GM23338 (cell line): Measurements from ENCODE around the gene FGD3. TPM values are rescaled to one million over a fixed set of nuclear protein-coding genes. Genes with fewer than 3 reads are reported as not detected.

ENCODE experiments used
- ATAC-seq: fragments of 200-7000 bp; cut with Tn5 transposase; 3 replicates; pipeline ENCODE4 v1.9.1; 2020
- DNase-seq: peaks from one replicate; pipeline ENCODE4 v3.0.0-alpha.2; 2015; ENCODE audit warnings: low spot score
- H2AFZ ChIP-seq: fragments of 200-600 bp; sonication (generic); 2 replicates; pipeline ENCODE4 v1.8.0; 2016; ENCODE audit warnings: antibody characterized with exemption, mild to moderate bottlenecking, moderate library complexity
- H3F3A ChIP-seq: fragments of 200-600 bp; sonication (generic); replicated peaks from 2 replicates; pipeline ENCODE4 v1.8.0; 2017; ENCODE audit warnings: antibody characterized with exemption, mixed run types, low read depth
- H3K27ac ChIP-seq: fragments of 200-600 bp; sonication (generic); 2 replicates; pipeline ENCODE4 v1.6.1; 2016; ENCODE audit warnings: low read depth
- H3K27me3 ChIP-seq: fragments of 200-600 bp; sonication (generic); 2 replicates; pipeline ENCODE4 v1.8.0; 2016; ENCODE audit warnings: mild to moderate bottlenecking, mixed run types, moderate library complexity; ENCODE audit not compliant: insufficient read depth
- H3K36me3 ChIP-seq: fragments of 200-600 bp; sonication (generic); 2 replicates; pipeline ENCODE4 v1.8.0; 2016; ENCODE audit warnings: mild to moderate bottlenecking; ENCODE audit not compliant: insufficient read depth
- H3K4me1 ChIP-seq: fragments of 200-600 bp; sonication (generic); 2 replicates; pipeline ENCODE4 v1.8.0; 2016; ENCODE audit warnings: mild to moderate bottlenecking, moderate library complexity; ENCODE audit not compliant: insufficient read depth
- H3K4me2 ChIP-seq: fragments of 200-600 bp; sonication (generic); 2 replicates; pipeline ENCODE4 v1.7.1; 2017; ENCODE audit warnings: mixed run types
- H3K4me3 ChIP-seq: fragments of 200-600 bp; sonication (generic); 2 replicates; pipeline ENCODE4 v1.6.1; 2016; ENCODE audit warnings: mixed run types
- H3K79me2 ChIP-seq: fragments of 200-600 bp; sonication (generic); replicated peaks from 2 replicates; pipeline ENCODE4 v1.8.0; 2017; ENCODE audit warnings: mild to moderate bottlenecking; ENCODE audit not compliant: insufficient read depth
- H3K9me2 ChIP-seq: fragments of 200-600 bp; sonication (generic); 2 replicates; pipeline ENCODE4 v1.8.0; 2017; ENCODE audit not compliant: insufficient read depth
- H4K20me1 ChIP-seq: fragments of 200-600 bp; sonication (generic); replicated peaks from 2 replicates; pipeline ENCODE4 v1.8.0; 2017; ENCODE audit warnings: mild to moderate bottlenecking; ENCODE audit not compliant: insufficient read depth
- H3K27ac Mint-ChIP-seq: 2 replicates; pipeline ENCODE4 v1.8.0; 2020; ENCODE audit warnings: inconsistent platforms, mild to moderate bottlenecking, moderate library complexity, mixed read lengths
- H3K27me3 Mint-ChIP-seq: 3 replicates; pipeline ENCODE4 v1.8.0; 2022; ENCODE audit warnings: low read depth, mild to moderate bottlenecking, moderate library complexity, mixed read lengths, inconsistent platforms; ENCODE audit not compliant: insufficient read depth, poor library complexity
- H3K36me3 Mint-ChIP-seq: 3 replicates; pipeline ENCODE4 v1.8.0; 2021; ENCODE audit warnings: low read depth, mild to moderate bottlenecking, inconsistent platforms, moderate library complexity, mixed read lengths
- H3K4me1 Mint-ChIP-seq: 3 replicates; pipeline ENCODE4 v1.8.0; 2020; ENCODE audit warnings: mild to moderate bottlenecking, inconsistent platforms, mixed read lengths
- H3K4me3 Mint-ChIP-seq: 3 replicates; pipeline ENCODE4 v1.8.0; 2021; ENCODE audit warnings: moderate library complexity, mild to moderate bottlenecking, inconsistent platforms, mixed read lengths
- H3K9me3 Mint-ChIP-seq: 3 replicates; pipeline ENCODE4 v1.8.0; 2020; ENCODE audit warnings: moderate library complexity, mild to moderate bottlenecking, inconsistent platforms, mixed read lengths
- CREB1 ChIP-seq: fragments of 250-450 bp; sonication (Bioruptor Pico); IDR thresholded peaks from 2 replicates; pipeline ENCODE4 v1.5.0; 2020; ENCODE audit warnings: low read depth, mild to moderate bottlenecking, moderate library complexity
- CTCF ChIP-seq, 2 experiments: fragments of 200-600 bp in 1 of 2; sonication (generic) in 1 of 2; conservative IDR thresholded peaks; 2 replicates each; pipeline versions ENCODE4 v1.5.1 to v1.6.1; 2016 to 2017; ENCODE audit warnings: antibody characterized with exemption in 2 of 2, low read depth in 2 of 2, mild to moderate bottlenecking in 2 of 2, moderate library complexity in 1 of 2
- EZH2 ChIP-seq: fragments of 200-600 bp; sonication (generic); IDR thresholded peaks from one replicate; pipeline ENCODE4 v1.8.0; 2017; ENCODE audit warnings: antibody characterized with exemption, mild to moderate bottlenecking, low read depth; ENCODE audit not compliant: unreplicated experiment
- EZH2phosphoT487 ChIP-seq: fragments of 200-600 bp; sonication (generic); IDR thresholded peaks from one replicate; pipeline ENCODE4 v1.8.1; 2018; ENCODE audit warnings: antibody characterized with exemption; ENCODE audit not compliant: unreplicated experiment
- NANOG ChIP-seq: IDR thresholded peaks from 2 replicates; pipeline ENCODE4 v1.6.1; 2016; ENCODE audit warnings: antibody characterized with exemption, borderline replicate concordance
- POLR2AphosphoS5 ChIP-seq: IDR thresholded peaks from 2 replicates; pipeline ENCODE4 v1.6.1; 2016; ENCODE audit warnings: antibody characterized with exemption, low read depth
- STAT1 ChIP-seq: IDR thresholded peaks from one replicate; pipeline ENCODE4 v1.6.1; 2016; ENCODE audit warnings: antibody characterized with exemption; ENCODE audit not compliant: unreplicated experiment
- ZNF114 ChIP-seq: fragments of 250-450 bp; sonication (Bioruptor Pico); IDR thresholded peaks from 2 replicates; pipeline ENCODE4 v1.5.0; 2020; ENCODE audit warnings: mild to moderate bottlenecking, moderate library complexity
- ZNF331 ChIP-seq: fragments of 250-450 bp; sonication (Bioruptor Pico); IDR thresholded peaks from 2 replicates; pipeline ENCODE4 v1.5.0; 2020; ENCODE audit warnings: low read depth, mild to moderate bottlenecking, moderate library complexity
- polyA plus RNA-seq: library from polyadenylated mRNA; unstranded; fragments of >200 nt; fragmentation: Nextera tagmentation; extraction: Ambion mirVana; gene quantifications from 2 replicates; pipeline ENCODE4 v1.2.1, GENCODE V29; 2016
- total RNA-seq: library from RNA; depleted of rRNA; stranded (reverse); fragments of >200 nt; shearing (Covaris generic); gene quantifications from 2 replicates; pipeline ENCODE4 v1.2.3, GENCODE V29; 2014
- TF ChIP-seq, protein P1 (sequence below): IDR thresholded peaks from one replicate; pipeline ENCODE4 v1.6.1; 2018; ENCODE audit warnings: antibody characterized with exemption; ENCODE audit not compliant: unreplicated experiment
- TF ChIP-seq, protein P2 (sequence below): IDR thresholded peaks from 2 replicates; pipeline ENCODE4 v1.6.1; 2016; ENCODE audit warnings: antibody characterized with exemption

FGD3 gene
- total and polyA plus RNA-seq, 2 experiments from 2014 or later: 0.95 to 1.7 TPM

DNA sequence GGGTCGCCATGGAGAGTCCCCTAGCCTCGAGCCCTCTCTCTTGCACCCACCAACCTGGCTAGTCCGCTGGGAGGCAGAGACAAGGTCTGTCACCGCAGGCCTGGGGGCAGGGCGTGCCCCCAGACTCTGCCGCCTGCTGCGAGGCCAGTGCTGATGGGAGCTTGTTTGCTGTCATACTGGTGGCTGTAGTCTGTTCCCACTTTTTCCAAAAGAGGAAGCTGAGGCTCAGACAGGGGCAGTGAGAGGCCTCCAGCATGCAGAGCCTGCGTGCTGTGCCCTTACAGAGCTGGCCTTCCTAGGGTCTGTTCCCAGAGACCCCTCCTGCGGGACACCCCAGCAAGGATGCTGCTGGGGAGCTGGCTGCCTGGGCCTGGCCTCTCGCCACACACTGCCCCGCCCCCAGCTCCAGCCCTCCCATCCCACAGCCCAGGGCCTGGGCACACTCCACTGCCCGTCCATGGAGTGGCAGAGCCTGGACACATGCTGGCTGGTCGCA lies 90.2 kb downstream of the FGD3 start (continued):
- TF ChIP-seq, protein P1, sequence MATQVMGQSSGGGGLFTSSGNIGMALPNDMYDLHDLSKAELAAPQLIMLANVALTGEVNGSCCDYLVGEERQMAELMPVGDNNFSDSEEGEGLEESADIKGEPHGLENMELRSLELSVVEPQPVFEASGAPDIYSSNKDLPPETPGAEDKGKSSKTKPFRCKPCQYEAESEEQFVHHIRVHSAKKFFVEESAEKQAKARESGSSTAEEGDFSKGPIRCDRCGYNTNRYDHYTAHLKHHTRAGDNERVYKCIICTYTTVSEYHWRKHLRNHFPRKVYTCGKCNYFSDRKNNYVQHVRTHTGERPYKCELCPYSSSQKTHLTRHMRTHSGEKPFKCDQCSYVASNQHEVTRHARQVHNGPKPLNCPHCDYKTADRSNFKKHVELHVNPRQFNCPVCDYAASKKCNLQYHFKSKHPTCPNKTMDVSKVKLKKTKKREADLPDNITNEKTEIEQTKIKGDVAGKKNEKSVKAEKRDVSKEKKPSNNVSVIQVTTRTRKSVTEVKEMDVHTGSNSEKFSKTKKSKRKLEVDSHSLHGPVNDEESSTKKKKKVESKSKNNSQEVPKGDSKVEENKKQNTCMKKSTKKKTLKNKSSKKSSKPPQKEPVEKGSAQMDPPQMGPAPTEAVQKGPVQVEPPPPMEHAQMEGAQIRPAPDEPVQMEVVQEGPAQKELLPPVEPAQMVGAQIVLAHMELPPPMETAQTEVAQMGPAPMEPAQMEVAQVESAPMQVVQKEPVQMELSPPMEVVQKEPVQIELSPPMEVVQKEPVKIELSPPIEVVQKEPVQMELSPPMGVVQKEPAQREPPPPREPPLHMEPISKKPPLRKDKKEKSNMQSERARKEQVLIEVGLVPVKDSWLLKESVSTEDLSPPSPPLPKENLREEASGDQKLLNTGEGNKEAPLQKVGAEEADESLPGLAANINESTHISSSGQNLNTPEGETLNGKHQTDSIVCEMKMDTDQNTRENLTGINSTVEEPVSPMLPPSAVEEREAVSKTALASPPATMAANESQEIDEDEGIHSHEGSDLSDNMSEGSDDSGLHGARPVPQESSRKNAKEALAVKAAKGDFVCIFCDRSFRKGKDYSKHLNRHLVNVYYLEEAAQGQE: no peak
- TF ChIP-seq EZH2: no peak
- no peak for TF ChIP-seq ZNF114 (CRISPR knock-in tag)
- no peak for TF ChIP-seq POLR2AphosphoS5
- TF ChIP-seq, protein P2, sequence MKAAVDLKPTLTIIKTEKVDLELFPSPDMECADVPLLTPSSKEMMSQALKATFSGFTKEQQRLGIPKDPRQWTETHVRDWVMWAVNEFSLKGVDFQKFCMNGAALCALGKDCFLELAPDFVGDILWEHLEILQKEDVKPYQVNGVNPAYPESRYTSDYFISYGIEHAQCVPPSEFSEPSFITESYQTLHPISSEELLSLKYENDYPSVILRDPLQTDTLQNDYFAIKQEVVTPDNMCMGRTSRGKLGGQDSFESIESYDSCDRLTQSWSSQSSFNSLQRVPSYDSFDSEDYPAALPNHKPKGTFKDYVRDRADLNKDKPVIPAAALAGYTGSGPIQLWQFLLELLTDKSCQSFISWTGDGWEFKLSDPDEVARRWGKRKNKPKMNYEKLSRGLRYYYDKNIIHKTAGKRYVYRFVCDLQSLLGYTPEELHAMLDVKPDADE: no peak
- no peak for TF ChIP-seq CTCF (conservative IDR thresholded peaks at IDR 0.05; ENCODE audit: low read depth in 2 of 2)
- TF ChIP-seq CREB1: no peak
- no peak for TF ChIP-seq EZH2phosphoT487
- no peak for TF ChIP-seq NANOG
- no peak for TF ChIP-seq STAT1

DNA sequence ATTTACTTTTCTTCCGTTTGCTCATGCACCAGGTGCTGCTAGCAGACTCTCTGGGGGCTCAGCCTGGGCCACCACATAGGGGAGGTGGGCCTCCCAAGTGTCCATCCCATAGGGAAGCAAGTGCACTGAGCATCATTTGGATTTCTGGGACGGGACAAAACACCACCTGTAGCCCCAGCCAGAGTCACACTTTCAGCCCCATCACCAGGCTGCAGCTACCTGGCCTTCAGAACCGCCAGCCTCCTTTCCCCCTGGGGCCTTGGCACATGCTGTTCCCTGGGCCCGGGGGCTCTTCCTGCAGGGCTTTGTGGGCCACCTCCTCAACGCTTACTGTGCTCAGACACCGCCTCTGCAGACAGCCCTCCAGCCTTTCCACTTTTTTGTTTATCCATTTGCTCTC lies 91.6 kb downstream of the FGD3 start:
- H4K20me1 ChIP-seq: no peaks in the 10 kb centered on the region
- H3K27me3 ChIP-seq: no peaks in the 10 kb centered on the region
- no peaks in the 10 kb centered on the region for H3F3A ChIP-seq
- 0 out of 2 replicates have a peak, but pooled peaks cover 4% of the 10 kb centered on the region for H3K9me2 ChIP-seq
- H3K36me3 ChIP-seq: no peaks in the 10 kb centered on the region; the same call in 1 of the 2 replicates
- TF ChIP-seq POLR2AphosphoS5 (no peak), ZNF331 (CRISPR knock-in tag) (no peak), EZH2 (no peak), CREB1 (no peak)
- DNase-seq (no peak), ATAC-seq (no peak)
- H3K4me3 Mint-ChIP-seq: no peak overlapping the region
- H2AFZ ChIP-seq: no peak overlapping the region
- H3K4me3 ChIP-seq: no peak overlapping the region
- H3K4me1 Mint-ChIP-seq: peaks cover 8% of the 10 kb centered on the region
- peaks cover 6% of the 10 kb centered on the region for H3K27me3 Mint-ChIP-seq
- H3K36me3 Mint-ChIP-seq: no peaks in the 10 kb centered on the region
- no peak overlapping the region for H3K27ac ChIP-seq
- no peak overlapping the region for H3K4me2 ChIP-seq
- no peaks in the 10 kb centered on the region for H3K4me1 ChIP-seq
- no peak overlapping the region for H3K27ac Mint-ChIP-seq
- H3K79me2 ChIP-seq: no peaks in the 10 kb centered on the region
- 0 out of 3 replicates have a peak, but pooled peaks cover 6% of the 10 kb centered on the region for H3K9me3 Mint-ChIP-seq
